Activated T-cell treated with anti-CD3 and anti-CD28 coated beads for 4 hours (primary cell): ENCODE measurements around the gene DBH.

Experiments
- DNase-seq: peaks from one replicate; pipeline ENCODE4 v3.0.0-alpha.2; 2020

DBH gene

DNA sequence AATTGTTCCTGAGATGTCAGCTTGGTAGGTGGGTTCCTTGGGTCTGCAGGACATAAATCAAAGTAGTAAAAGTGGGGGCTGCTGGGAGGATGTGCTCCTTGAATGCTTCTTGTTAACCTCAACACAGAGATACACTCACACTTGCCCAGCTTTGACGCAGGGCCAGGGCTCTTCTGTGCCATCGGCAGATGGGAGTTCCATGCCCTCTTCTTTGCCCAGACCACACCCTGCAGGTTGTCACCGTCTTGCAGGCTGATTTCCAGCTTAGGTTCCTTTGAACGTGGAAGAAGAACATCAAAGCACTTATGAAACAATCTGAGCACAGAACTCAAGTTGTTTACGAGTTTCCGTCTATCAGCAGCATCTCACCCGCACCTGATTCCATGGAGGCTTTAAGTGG lies 11.0 kb downstream of the DBH start:
- no peak for DNase-seq

GRCh38 chr9:133647765-133648469 lies 11.8 kb downstream of the DBH start:
- no peak for DNase-seq

- DNase-seq: no peak
These were observed 13.0 kb downstream of the DBH start for GRCh38 chr9:133649194-133649593.

DNA sequence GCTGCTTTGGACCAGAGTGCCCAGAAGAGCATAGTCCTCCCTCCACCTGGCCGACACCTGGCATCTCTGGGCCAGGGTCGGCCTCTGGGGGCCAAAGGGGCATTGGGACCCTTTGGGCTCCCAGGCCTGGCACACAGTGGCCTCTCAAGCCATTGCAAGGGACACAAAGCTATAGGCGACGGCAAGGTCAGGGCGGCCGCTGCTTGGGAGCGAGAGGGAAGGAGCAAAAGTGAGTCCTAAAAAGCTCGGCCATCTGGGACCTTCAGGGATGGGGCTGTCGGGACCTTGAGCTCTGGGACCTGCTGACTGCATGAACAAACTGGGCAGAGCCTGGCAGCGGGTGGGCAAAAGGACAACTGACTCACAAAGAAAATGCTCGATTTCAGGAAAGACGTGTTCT lies 13.9 kb downstream of the DBH start:
- no peak for DNase-seq

- DNase-seq: no peak
These were observed 17.5 kb downstream of the DBH start for GRCh38 chr9:133653638-133654037.

DNA sequence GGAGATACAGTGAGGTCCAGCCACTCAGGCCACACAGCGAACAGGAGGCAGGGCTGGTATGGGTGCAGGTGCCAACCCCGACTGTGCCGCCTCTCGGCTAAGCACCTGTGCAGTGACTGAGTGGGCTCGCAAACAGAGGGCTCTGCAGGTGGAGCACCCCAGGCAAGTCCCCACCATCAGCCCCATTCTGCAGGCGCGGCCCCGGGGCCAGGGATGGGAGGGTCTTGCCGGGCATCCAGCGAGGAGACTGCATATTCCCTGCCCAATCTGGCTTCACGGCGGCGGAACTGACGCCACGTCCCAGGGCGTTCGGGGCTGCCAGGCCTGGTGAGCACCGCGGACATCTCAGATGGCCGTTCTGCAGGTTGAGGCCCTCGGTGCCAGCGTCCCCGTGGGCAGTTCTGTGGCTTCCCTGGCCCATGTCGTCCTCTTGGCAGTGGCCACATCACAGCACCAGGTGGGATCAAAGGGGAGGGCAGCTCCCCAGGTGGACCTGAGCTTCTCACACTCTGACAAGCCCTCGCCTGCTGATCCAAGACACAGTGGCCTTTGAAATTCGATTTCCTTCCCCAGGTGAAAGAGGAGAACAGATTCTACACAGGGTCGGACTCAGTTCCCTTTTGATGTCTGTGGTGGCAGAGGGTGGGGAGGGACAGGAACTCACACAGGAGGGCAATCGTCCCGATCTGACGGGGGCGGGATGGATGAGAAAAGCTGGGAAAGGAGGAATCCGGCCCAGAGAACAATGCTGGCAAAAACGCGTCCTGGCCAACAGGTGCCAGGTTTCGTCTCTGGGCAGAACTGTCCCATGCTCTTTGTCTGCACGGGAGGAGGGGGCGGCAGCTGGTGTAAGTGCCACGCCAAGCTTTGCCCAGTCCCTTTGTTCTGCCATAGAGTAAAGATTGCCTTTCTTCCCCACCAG lies 18.8 kb downstream of the DBH start:
- DNase-seq: no peak

DNA sequence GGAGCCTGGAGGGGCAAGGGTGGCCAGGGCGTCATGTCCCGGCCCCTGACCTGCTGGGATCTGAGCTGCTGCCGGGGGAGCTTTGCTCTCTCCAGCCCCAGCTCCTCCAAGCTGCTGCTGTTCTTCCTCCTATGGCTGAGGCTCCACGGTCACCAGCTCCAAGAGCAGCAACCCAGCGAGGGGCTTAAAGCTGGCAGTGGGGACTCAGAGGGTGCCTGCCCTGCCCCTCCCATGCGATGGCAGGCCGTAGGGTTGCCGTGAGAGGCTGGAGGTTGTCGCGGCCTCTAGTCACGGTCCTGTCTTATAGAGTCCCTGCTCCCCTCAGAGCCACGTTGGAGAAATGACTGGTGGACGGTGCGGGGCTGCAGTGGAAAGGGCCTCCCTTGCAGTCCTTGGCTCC lies 19.5 kb downstream of the DBH start:
- no peak for DNase-seq

DNA sequence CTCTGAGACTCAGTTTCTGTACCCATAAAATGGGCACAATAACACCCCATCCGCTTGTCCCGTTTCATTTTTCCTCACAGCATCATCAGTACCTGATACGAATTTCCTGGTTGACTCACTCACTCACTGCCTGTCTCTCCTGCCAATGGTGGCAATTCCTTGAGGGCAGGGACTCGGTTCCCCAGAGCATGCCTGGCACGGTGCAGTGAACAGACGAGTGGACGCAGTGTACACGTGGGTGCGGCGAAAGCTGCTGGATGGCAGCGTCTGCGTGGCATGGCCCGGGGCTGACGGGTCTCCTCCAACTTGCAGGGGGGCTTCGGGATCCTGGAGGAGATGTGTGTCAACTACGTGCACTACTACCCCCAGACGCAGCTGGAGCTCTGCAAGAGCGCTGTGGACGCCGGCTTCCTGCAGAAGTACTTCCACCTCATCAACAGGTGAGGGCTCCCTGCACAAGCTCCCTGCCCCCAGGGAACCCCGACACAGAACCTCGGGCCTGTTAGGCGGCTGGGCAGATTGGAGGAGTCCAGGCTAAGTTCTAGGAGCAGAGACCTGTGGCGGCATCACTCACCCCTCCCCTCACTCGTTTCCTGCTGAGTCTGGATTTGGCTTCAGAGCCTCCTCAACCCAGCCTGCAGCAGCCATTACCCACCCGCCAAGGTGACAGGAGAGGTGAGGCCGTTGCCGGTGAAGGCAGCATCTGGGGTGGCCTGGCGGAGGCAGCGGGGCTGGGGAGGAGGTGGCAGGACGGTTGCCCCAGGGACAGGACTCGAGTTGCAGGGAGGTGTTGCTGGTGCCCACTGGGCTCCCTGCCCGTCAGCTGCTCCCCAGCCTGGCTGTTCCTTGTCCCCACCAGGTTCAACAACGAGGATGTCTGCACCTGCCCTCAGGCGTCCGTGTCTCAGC lies 20.3 kb downstream of the DBH start:
- peak; percentile 16 for DNase-seq

DNA sequence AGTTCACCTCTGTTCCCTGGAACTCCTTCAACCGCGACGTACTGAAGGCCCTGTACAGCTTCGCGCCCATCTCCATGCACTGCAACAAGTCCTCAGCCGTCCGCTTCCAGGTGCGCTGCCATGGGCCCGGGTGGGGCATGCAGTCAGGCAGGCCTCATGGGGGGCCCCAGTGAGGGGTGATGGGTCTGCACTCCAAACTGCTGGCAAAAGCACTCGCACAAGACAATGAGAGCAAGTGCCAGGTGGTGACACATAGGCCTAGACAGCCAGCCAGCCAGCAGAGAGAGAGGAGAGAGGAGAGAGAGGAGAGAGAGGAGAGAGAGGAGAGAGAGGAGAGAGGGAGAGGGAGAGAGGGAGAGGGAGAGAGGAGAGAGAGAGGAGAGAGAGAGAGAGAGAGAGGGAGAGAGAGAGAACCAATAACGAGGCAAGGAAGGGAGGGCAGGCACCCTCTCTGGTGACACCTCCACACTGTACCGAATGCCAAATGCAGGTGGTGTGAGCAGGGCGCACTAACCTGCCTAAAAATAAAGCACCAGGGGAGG lies 21.0 kb downstream of the DBH start:
- no peak for DNase-seq

GRCh38 chr9:133658442-133659431 lies 22.6 kb downstream of the DBH start:
- no peak for DNase-seq

GRCh38 chr9:133659516-133659915 lies 23.4 kb downstream of the DBH start:
- DNase-seq: no peak

DNA sequence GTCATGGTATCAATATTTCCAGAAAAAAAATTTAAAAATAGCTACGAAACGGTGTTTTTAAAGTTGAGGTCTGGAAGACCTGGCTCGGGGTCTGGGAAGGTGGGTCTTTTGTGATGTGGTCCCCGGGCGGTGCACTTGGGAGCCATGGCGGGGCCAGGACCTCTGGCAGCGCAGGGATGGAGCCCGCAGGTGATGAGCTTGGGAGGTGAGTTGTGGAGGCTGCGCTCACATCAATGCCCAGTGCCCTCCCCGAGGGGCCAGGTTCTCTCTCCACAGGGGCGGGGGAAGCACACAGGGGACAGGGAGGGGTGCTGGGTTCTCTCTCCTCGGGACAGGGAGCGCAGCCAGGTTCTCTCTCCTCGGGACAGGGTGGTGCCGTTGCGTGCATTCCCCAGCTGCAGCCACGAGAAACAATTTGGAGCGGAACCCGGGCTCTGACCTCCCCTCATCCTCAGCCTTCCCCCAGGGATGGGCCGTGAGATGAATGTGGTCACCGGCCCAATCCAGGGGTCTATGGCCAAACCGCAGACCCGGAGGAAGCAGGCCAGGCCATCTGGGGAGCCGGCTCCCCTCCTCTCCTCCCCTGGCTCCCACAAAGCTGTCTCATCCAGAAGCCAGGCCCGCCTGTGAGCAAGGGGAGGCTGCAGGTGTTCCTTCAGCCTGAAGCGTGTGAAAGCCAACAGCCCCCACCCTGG lies 25.8 kb downstream of the DBH start:
- DNase-seq: no peak

DNA sequence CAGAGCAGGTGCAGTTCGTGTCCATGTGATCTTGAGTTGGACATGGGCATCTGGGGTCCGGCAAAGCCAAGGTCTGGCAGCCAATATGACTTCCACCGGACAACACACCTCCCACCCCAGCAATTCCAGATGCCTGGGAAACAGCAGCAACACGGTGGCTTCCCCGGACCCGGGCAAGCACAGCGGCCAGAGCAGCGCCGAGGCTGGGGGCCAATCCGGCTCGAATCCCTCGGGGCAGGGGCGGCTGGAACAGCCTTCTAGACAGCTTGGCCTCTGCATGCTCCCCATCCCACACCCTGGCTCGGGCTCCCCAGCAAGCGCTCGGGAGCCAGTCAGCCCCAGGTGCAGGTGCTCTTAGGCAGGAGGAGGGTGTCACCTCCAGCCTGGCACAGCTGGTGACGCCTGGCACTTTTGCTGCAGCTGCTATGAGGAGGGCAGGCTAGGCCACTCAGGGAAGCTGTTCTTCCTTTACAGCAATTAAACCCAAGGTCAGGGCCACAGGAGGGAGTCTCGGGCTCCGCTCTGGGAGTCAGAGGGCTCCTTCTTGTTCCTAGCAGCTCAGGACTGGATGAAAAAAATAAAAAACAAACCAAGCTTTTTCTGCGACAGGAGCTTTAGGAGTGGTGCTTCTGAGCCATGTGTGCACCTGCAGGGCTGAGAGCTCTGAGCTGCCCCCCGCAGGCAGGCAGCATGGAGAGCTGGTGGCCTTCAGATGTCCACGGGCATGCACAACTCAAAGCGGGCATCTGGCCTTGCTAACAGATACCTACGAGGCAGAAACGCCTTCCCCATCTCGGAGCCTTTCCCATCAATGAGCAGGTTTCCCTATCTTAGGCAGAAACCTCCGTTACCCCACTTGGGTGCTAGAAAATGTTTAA lies 28.2 kb downstream of the DBH start:
- DNase-seq: no peak

DNA sequence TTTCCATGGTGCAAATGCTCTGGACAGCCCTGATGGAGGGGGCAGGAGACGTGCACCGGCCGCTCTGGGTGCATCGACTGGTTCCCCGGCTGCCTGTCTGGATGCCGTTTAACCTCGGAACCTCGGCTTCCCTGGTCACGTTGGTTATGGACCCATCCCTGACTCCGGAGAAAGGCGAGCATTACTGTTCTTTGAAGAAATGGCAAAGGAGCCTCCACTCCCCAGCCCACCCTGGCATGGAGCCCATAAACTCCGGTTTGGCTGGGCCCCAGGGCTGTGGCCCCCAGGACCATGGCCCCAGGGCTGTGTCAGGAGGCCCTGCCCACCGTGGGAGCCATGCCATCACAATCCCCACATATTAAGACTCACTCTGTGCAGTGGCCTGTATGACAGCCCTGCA lies 28.9 kb downstream of the DBH start:
- DNase-seq: no peak

GRCh38 chr9:133665535-133665934 lies 29.4 kb downstream of the DBH start:
- DNase-seq: no peak

GRCh38 chr9:133666387-133666786 lies 30.2 kb downstream of the DBH start:
- DNase-seq: no peak

DNA sequence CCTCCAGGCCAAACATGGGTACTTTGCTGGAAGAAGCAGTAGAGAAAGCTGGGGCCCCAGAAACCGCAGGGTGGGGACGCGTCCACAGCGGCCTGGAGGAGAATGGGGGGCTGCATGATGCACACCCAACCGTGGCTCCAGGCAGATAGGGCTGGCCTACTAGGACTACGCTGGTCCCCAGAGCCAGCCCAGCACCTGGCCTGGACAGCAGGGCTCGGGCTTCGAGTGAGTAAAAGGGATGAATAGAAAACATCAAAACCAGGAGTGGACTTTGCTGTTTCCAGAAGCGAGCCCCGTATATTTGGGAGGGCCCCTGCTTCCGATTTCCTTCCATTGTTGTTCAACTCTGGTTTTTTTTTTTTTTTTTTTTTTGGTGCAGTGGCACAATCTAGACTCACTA lies 30.7 kb downstream of the DBH start:
- DNase-seq: no peak

DNA sequence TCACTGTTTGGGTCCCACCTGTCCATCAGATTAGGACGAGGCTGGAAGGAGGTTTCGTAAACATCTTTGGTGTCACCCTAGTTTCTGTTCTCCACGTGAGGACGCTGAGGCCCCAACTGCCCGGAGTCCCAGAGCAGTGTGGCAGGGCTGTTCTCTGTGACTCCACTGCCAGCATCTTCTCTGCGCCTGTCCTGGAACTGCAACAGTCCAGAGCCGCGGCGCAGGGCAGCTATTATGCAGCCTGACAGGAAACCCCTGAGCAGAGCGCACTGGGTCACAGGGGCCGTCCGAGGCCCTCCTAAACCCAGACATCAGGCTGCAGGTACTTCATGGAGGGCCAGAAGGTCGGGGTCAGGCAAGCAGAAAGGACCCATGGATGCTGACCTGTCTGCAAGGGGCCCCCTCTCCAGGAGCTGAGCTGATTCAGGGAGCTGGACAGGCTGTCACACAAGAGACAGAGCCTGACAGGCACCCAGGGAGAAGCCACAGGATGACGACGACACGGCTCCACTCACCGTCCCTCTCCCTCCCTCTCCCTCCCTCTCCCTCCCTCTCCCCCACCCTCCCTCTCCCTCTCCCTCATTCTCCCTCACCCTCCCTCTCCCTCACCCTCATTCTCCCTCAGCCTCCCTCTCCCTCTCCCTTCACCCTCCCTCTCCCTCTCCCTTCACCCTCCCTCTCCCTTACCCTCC lies 31.7 kb downstream of the DBH start:
- no peak for DNase-seq

- no peak for DNase-seq
These were observed 33.1 kb downstream of the DBH start for GRCh38 chr9:133669182-133669801.
